GM21723 (cell line): ENCODE measurements around the gene FOLR1.

Experiments used
- ATAC-seq: cut with Tn5 transposase; IDR thresholded peaks from one replicate; pipeline ENCODE4 v1.9.1; 2021; ENCODE audit warnings: mild to moderate bottlenecking, moderate library complexity; ENCODE audit not compliant: unreplicated experiment

The FOLR1 gene

DNA sequence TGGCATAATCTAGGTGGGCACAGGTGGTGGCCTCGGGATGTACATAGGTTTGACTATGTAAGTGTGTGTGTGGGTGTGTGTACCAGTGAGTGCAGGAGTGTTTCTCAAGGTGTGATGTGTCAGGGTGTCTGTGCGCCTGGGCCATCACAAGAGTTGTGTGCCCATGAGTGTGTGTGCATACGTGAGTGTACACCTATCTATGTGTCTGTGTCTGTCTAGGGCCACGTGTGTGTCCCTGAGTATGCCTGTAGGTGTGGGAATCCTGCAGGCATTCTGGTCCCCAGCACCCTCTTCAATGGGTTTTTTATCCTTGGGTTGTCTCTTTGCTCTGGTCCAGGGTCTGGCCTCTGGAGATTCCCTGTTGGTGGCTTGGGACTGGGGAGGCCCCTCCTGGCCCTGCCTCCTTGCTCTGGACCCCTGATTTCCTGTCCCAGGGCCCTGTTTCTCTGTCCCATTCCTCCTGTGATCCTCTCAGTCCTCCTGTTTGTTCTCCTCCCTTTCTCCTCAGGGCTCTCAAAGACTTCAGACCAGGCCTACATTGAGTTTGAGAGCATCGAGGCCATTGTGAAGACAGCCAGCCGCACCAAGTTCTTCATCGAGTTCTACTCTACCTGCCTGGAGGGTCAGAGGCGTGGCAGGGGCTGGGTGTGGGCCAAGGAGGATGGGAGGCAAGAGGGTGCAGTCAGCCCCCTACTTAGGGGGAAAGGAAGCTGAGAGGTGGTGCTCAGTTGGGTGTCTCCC, 42.0 kb downstream of the FOLR1 start:
- no peak for ATAC-seq

DNA sequence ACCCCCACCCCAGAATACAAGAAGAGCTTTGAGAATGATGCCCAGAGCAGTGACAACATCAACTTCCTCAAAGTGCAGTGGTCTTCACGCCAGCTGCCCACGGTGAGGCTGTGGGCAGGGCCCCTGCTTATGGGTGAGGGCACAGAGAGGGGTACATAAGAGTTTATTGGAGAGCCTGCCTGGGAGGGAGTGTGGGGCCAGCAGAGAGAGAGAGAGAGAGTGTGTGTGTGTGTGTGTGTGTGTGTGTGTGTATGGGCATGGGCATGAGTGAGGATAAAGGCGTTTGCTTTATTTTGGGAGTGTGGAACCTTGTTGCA, 42.5 kb downstream of the FOLR1 start:
- ATAC-seq = no peak

DNA sequence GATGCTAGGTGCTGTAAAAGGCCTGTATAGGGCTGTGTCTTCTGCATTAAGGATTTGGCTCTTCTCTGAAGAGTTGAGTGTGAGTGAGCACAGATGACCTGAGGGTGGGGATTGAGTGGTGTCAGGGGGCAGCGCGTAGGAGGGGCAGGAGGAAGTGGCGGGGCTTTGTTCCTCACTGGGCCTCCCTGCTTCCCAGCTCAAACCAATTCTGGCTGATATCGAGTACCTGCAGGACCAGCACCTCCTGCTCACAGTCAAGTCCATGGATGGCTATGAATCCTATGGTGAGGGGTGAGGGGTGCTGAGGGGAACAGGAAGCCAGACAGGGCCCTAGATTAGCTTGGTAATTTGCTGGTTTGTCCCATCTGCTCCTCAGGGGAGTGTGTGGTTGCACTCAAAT, 43.0 kb downstream of the FOLR1 start:
- ATAC-seq = no peak

DNA sequence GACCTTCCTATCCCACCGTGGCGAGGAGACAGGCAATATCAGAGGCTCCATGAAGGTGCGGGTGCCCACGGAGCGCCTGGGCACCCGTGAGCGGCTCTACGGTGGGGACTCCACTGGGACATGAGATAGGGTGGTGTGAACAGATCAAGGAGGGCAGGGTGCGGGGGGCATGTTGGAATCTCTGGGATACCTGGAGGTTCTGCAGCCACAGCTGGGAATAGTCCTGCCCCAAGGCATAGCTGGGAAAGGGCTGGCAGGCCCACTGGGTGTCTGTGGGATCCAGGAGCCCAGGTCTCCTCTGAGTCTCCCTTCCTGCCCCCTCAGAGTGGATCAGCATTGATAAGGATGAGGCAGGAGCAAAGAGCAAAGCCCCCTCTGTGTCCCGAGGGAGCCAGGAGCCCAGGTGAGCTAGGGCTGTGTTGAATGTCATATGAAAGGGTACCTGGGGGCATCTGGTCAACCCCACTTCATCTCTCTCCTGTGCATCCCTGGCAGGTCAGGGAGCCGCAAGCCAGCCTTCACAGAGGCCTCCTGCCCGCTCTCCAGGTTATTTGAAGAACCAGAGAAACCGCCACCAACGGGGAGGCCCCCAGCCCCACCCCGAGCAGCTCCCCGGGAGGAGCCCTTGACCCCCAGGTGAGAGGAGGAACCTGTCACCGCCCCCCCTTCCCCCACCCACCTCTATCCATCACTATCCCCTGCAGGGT, 43.6 kb downstream of the FOLR1 start:
- ATAC-seq = no peak

DNA sequence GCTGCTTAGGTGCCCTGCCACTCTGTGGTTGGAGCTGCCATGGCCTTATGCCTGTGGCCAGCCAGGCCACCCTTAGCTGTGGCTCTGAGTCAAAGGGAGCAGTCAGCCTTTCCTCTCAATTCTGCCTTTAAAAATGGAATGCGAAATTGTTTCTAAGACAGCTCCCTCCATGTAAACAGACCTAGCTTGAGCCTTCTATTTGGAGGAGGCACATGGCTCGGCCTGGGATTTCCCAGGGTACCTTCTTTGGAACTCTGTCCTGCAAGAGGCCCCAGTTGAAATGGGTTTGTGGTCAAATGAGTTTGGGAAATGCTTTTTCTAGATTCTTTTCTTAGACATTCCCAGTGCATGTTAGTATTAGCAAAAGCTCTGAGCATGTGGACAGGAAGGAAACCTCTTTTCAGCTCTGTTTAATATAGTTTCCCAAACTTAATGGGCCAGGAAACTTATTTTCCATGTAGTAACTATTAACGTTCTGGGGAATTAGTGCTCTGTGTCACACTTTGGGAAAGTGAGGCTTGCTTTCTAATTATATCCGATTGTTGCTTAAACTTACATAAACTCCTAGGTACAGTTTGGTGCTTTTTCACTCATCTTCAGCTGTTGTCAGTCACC, 44.2 kb downstream of the FOLR1 start:
- ATAC-seq = no peak

DNA sequence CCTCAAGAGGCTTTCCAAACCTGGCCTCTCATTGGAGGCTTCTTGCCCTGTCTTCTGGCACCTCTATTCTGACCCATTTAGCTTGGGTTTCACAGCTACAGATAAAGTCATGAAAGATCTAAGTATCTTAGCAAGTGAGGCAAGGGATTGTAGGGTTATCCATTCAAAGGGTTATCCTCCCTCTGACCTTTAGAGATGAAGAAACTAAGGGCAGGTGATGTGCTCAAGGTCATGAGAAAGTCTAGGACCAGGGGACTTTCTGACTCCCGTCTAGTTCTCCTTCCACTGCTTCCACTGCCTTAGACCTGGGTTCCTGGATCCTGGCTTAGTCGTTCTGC, 44.8 kb downstream of the FOLR1 start:
- ATAC-seq = no peak

DNA sequence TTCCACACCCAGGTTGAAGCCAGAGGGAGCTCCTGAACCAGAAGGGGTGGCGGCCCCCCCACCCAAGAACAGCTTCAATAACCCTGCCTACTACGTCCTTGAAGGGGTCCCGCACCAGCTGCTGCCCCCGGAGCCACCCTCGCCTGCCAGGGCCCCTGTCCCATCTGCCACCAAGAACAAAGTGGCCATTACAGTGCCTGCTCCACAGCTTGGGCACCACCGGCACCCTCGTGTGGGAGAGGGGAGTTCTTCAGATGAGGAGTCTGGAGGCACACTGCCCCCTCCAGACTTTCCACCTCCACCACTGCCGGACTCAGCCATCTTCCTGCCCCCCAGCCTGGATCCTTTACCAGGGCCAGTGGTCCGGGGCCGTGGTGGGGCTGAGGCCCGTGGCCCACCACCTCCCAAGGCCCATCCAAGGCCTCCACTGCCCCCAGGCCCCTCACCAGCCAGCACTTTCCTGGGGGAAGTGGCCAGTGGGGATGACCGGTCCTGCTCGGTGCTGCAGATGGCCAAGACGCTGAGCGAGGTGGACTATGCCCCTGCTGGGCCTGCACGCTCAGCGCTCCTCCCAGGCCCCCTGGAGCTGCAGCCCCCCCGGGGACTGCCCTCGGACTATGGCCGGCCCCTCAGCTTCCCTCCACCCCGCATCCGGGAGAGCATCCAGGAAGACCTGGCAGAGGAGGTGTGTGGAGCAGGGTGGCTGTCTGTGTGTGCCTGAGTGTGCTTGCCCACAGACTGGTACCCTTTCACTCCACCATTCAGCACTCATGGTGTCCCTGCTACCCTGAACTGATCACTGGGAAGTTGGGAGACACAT, 45.4 kb downstream of the FOLR1 start:
- ATAC-seq = no peak

DNA sequence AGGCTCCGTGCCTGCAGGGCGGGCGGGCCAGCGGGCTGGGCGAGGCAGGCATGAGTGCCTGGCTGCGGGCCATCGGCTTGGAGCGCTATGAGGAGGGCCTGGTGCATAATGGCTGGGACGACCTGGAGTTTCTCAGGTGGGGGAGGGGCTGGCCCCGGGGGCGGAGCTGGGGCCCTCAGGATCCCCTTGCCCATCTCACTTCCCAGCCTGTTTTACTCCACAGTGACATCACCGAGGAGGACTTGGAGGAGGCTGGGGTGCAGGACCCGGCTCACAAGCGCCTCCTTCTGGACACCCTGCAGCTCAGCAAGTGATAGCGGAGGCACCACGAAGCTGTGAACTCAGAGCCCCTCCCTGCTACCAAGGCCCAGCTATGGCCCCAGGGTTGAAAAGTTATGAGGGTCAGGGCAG, 46.1 kb downstream of the FOLR1 start:
- ATAC-seq = no peak

DNA sequence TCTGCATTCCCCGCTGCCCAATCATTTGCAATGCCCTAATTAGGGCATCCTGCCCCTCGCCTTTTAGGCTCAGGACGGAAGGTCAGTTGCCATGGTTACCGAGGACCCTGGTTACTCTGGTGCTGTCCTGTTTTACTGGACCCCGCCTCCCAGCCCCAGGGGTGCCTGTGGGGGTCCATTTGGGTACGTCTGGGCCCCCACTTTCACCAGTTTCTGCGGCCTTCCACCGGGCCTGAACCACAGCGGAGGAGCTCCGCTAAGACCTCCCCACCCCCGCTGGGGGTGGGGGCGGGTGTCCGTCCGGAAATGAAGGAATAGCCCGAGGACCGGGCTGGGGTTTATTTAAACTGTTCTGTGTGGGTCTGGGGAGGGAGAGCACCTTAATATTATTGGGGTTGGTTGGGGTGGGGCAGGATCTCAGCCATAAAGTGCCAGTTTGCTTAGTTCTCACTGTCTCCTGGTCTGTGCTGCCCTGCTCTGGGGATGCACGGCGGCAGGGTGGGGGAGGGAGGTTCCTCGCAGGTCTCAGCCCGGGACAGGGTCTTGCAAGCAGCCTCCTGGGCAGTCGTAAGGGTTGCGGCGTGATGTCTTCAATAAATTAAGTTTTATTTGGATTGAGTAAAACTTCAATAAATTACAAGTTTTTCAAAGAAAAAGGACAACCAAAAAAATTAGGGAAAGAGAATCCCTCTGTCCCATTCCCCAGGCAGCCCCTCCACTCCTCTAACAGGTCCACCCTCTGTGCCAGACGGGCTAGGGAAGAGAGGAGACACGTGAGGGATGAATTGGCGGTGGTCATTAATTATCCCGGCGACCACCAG, 46.8 kb downstream of the FOLR1 start:
- ATAC-seq = no peak

DNA sequence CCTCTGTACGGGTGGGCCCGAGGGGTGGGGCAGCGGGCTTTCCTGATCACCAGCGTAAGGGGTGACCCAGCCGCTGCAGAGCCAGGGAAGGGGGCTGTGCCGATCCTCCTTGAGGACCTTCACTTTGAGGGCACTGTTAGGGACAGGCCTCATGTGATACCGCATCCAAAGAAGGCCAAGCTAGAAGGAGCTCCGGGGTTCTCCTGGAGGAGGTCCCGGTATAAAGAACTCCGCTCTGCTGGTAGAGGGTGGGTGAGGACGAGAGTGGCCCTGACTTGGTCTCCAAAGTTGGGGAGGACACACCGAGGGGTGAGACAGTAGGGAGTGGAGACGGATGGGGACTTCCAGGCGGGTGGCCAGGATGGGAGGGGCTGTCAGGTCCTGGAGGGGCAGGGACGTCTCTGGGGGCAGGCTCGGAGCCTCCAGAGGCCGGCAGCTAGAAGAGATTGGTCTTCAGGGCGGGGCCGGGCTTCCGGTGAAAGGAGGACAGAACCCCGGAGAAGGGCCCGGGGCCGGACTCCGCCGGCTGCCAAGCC, 47.4 kb downstream of the FOLR1 start:
- no peak for ATAC-seq

DNA sequence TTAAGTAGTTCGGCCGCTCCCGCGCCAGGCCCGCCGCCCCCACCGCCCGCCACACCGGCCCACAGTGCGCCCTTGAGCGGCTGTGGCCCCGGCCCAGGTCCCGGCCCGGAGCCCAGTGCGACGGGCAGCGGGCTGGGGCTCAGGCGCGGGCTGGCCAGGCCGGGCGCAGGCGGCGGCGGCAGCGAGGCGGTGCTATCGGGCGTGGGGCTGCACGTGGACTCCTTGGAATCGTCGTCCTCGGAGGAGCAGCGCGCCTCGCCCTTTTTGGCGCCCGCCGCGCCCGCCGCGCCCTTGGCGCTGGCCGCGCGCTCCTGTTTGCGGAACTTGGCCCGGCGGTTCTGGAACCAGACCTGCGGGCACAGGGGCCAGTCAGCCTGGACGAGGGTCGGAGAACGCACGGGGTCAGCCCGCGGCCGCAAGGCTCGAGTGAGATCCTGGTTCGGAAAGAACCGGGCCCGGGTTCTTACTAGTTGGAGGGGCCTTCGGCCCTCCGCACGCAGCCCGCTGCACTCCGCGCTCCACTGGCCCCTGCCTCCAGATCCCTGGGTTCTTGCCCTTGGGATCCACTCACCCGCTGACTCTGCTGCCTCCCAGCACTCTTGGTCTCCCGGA, 48.0 kb downstream of the FOLR1 start:
- ATAC-seq = no peak

DNA sequence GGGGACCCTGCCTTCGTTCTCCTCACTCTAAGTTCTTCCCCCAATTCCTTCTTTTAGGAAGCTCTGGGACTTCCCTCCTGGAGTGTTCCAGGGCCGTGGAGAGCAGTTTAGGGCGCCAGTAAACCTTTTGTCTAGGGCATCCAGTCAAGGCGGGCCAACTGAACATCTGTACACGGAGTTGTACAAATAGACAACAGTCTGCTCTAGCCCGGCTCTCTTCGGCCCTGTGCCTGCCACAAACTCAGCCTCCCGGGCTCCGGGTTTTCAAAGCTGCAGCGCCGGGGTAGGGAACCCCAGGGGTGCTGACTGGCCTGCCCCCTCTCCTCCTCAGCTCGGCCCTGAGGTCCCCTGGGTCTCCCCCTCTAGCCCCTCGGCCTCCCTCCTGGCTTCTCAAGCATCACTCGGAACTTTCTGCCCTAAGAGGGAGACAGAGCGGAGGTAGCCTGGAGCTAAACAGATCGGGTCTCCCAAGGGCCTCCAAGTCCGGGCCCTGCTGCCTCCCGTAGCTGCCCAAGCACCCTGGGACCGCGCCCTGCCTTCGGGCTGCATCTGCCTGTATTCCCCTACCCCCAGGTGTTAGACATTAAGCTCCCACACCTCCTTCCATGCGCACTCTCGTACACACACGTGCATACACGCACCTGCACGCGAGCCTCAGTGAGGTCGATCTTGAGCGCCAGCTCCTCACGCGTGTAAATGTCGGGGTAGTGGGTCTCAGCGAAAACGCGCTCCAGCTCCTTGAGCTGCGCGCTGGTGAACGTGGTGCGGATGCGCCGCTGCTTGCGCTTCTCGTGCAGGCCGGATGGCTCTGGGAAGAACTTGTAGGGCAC, 48.7 kb downstream of the FOLR1 start:
- no peak for ATAC-seq

DNA sequence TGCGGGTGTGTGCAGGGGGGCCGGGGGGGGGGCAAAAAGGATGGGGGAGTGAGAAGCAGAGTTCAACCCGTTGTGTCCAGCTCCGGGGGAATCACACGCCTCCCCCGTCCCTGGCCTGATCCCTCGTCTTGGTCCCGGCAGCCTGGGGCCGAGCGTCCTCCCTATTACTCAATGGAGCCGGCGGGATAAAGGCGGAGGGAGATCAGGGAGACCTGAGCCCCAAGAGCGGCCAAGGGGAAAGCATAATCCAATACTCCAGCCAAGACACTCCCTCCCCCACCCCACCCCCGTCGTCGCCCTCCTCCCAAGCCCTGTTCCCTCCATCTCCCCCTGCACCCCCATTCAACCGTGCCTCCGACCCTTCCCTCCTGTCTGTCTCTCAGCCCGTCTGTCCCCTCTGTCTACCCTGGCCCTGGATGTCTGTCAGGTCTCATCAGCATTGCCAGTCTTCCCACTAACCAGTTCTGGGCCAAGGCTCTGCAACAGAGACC, 49.4 kb downstream of the FOLR1 start:
- ATAC-seq = no peak

DNA sequence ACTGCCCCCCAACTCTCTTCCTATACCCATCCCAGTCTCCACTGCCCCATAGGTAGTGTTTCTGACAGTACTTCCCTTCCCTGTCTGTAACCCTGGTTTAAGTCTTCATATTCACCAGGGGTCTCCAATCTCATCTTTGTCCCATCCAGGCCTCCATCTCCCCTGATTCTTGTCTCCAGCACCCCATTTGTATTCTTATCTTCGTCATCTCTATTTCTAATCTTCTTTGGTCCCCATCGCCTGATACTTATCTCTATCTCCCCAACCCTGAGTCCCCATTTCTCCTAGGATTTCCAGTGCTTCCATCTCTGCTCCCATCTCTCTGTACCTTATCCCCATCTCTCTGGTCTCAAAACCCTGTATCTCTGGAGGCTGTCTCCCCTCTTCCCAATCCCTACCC, 50.2 kb downstream of the FOLR1 start:
- no peak for ATAC-seq

DNA sequence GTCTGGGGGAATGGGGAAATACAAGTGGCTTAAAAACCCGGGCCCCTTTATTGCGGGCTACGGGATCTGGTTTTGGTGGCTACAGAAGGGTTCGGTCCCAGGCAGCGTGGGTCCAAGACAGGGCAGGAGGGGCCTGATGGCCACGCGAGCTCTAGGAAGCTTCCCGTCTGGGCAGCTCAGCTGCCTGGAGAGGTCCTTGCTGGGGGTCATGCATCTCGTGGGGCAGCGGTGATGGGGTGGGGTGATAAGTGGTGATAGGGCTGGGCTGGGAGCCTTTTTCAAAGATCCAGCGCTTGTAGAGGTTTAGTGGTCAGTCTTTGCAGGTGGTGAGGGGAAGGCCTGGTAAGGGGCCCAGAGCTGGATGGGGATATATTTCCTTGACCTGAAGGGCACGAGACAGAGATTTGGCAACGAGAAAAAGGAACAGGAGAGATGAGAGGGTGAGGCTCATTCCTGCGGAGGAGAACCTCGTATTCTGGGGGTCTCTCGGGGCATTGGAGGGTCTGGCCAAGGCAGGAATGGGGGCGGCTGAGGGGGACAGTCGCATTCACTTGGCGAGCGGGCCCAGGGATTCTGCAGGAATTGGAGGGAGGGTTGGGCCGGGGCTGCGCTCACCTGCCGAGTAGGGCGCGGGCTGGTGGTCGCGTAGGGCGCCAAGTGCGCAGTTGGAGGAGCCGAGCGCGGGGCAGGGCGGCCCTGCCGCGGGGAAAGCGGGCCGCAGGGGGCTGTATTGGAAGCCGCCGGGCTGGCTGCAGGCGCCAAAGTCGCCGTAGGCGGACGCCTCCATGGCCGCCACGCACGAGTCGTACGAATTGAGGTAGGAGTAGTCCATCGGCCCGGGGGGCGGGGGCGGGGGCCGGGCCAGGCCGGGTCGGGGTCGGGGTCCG, 51.5 kb downstream of the FOLR1 start:
- ATAC-seq = no peak

DNA sequence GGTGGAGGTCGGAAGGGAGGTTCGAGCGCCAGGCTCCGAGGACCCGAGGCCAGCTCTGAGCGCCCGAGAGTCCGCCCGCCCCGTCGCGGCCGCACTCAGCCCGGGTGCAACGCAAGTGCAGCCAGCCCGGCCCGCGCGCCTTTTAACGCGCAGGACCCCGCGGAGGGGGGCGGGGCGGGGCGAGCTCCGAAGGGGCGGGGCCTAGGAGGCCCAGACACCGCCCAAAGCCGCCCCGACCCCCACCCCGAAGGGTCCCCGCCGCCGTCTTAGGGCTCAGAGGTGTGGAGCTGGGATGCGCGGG, 52.1 kb downstream of the FOLR1 start, which contains the start of gene PHOX2A:
TSS of gene PHOX2A (minus strand) at position 117 of the 301 bp plus-strand sequence. CDS start 172 bp downstream, outside the sequence.
- ATAC-seq = no peak

DNA sequence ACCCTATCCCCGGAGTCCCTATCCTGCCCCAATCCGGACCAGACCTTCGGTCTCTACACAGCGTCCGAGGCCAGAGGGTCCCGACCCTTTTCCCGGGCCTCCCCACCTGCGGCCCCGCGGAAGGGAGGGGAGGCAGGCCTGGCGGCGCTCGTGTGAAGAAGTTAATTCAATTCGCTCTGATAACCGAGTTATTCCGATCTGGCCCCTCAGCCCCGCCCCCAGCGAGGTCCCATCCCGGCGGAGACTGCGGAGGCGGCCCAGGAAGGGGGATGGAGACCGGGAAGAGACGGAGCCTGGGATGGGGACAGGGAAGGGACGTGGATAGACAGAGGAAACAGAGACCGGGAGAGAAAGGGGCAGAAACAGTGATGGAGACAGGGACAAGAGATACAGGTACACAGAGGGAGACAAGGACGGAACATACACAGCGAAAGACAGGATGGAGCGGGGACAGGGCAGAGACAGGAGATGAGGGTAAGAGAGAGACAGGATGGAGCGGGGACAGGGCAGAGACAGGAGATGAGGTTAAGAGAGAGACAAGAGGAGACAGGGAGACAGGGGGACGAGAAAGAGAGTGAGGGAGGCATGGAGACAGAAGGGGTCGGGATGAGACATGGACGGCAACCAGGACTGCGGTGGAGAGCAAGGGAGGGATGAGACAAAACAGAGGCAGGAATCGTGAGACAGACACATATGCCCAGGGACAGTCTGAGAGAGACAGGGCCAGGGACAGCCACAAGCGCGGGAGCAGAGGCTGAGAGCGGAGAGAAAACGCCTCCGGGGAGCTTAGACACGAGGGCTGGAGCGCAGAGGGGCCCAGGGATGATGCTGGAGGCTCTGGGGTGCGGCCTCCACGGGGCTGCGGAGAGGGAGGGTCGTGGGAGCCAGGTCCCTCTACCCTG, 52.7 kb downstream of the FOLR1 start:
- no peak for ATAC-seq
